Neural cell (in vitro differentiated cells): ENCODE measurements around the gene CAPN10.

Experiments used
- EP300 ChIP-seq: fragments of 450-650 bp; conservative IDR thresholded peaks from 2 replicates; pipeline ENCODE4 v1.6.1; 2014; ENCODE audit warnings: antibody characterized with exemption, mild to moderate bottlenecking, moderate library complexity; ENCODE audit not compliant: poor library complexity, severe bottlenecking
- EZH2 ChIP-seq: fragments of 200-600, 300-800 bp; shearing (Covaris generic), sonication (generic); IDR thresholded peaks from 2 replicates; pipeline ENCODE4 v1.6.1; 2014; ENCODE audit warnings: antibody characterized with exemption, low read length, borderline replicate concordance, mild to moderate bottlenecking; ENCODE audit not compliant: insufficient read depth, poor library complexity, severe bottlenecking
- MXI1 ChIP-seq: fragments of 450-650 bp; conservative IDR thresholded peaks from 2 replicates; pipeline ENCODE4 v1.6.1; 2014; ENCODE audit warnings: antibody characterized with exemption, mild to moderate bottlenecking; ENCODE audit not compliant: poor library complexity, severe bottlenecking
- POLR2AphosphoS5 ChIP-seq: IDR thresholded peaks from 2 replicates; pipeline ENCODE4 v1.6.1; 2012
- RAD21 ChIP-seq: fragments of 450-650 bp; conservative IDR thresholded peaks from 2 replicates; pipeline ENCODE4 v1.6.1; 2014; ENCODE audit warnings: antibody characterized with exemption, mild to moderate bottlenecking, moderate library complexity
- SMC3 ChIP-seq: fragments of 450-650 bp; conservative IDR thresholded peaks from 2 replicates; pipeline ENCODE4 v1.6.1; 2014; ENCODE audit warnings: antibody characterized with exemption, mild to moderate bottlenecking, moderate library complexity; ENCODE audit not compliant: poor library complexity
- TAF1 ChIP-seq: IDR thresholded peaks from 2 replicates; pipeline ENCODE4 v1.6.1; 2012; ENCODE audit warnings: low read depth
- TF ChIP-seq, protein P1 (sequence below): IDR thresholded peaks from 2 replicates; pipeline ENCODE4 v1.6.1; 2012; ENCODE audit warnings: borderline replicate concordance
- TF ChIP-seq, protein P2 (sequence below): fragments of 450-650 bp; IDR thresholded peaks from 2 replicates; pipeline ENCODE4 v1.5.1; 2014; ENCODE audit warnings: antibody characterized with exemption, mild to moderate bottlenecking, moderate library complexity; ENCODE audit not compliant: poor library complexity, severe bottlenecking

DNA sequence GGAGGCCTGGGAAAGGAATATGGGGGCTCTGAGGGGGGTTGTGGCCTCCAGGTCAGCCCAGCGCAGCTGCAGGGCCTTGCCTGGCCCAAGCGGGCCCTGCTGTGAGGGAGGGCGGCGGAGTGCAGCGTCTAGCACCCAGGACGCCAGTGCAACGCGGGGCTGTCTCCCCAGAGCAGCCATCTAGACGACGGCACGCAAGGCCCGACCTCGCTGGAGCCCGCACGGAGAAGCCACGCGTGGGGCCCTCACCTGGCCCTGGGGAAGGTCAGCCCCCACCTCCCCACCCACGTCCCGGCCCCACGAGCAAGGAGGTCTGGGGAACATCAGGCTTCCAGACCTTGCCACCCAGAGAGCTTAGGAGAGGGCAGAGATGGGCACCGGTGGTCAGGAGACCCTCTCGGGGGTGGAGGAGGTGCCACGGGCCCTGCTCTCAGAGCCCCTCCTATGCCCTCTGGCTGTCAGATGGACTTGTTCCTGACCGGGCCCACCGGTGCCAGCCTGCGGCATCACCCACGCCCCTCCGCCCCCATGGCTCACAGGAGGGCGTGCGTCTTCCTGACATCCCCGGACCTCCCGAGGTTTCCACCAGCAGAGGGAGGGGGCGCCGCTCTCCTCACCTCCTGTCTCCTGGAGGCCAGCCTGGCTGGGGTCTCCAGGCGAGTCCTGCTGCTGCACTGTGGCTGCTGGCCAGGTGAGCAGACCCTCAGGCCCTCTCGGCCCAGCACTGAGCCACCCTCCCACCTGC is 55.7 kb downstream of the CAPN10 start:
- TF ChIP-seq POLR2AphosphoS5 (no peak), TAF1 (no peak), SMC3 (no peak), MXI1 (no peak), EZH2 (no peak), EP300 (no peak), RAD21 (no peak)
- TF ChIP-seq, protein P1, sequence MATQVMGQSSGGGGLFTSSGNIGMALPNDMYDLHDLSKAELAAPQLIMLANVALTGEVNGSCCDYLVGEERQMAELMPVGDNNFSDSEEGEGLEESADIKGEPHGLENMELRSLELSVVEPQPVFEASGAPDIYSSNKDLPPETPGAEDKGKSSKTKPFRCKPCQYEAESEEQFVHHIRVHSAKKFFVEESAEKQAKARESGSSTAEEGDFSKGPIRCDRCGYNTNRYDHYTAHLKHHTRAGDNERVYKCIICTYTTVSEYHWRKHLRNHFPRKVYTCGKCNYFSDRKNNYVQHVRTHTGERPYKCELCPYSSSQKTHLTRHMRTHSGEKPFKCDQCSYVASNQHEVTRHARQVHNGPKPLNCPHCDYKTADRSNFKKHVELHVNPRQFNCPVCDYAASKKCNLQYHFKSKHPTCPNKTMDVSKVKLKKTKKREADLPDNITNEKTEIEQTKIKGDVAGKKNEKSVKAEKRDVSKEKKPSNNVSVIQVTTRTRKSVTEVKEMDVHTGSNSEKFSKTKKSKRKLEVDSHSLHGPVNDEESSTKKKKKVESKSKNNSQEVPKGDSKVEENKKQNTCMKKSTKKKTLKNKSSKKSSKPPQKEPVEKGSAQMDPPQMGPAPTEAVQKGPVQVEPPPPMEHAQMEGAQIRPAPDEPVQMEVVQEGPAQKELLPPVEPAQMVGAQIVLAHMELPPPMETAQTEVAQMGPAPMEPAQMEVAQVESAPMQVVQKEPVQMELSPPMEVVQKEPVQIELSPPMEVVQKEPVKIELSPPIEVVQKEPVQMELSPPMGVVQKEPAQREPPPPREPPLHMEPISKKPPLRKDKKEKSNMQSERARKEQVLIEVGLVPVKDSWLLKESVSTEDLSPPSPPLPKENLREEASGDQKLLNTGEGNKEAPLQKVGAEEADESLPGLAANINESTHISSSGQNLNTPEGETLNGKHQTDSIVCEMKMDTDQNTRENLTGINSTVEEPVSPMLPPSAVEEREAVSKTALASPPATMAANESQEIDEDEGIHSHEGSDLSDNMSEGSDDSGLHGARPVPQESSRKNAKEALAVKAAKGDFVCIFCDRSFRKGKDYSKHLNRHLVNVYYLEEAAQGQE, result no peak
- TF ChIP-seq, protein P2, sequence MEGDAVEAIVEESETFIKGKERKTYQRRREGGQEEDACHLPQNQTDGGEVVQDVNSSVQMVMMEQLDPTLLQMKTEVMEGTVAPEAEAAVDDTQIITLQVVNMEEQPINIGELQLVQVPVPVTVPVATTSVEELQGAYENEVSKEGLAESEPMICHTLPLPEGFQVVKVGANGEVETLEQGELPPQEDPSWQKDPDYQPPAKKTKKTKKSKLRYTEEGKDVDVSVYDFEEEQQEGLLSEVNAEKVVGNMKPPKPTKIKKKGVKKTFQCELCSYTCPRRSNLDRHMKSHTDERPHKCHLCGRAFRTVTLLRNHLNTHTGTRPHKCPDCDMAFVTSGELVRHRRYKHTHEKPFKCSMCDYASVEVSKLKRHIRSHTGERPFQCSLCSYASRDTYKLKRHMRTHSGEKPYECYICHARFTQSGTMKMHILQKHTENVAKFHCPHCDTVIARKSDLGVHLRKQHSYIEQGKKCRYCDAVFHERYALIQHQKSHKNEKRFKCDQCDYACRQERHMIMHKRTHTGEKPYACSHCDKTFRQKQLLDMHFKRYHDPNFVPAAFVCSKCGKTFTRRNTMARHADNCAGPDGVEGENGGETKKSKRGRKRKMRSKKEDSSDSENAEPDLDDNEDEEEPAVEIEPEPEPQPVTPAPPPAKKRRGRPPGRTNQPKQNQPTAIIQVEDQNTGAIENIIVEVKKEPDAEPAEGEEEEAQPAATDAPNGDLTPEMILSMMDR, result no peak
